OCI-LY3 (cell line): Measurements from ENCODE around the gene C8G.

ENCODE experiments used
- H2AFZ ChIP-seq: fragments of 200-600, 300-600 bp; shearing (Covaris generic); 2 replicates; pipeline ENCODE4 v1.6.0; 2014; ENCODE audit warnings: antibody characterized with exemption, low read depth, low read length
- H3K27ac ChIP-seq: fragments of 200-600, 300-600 bp; sonication (generic); 2 replicates; pipeline ENCODE4 v1.5.1; 2014; ENCODE audit warnings: mild to moderate bottlenecking, low read length, moderate library complexity, mixed read lengths
- H3K27me3 ChIP-seq: fragments of 200-600, 300-600 bp; sonication (generic); 2 replicates; pipeline ENCODE4 v1.6.1; 2014; ENCODE audit warnings: low read depth, low read length, mixed read lengths
- H3K36me3 ChIP-seq: fragments of 200-600, 300-600 bp; sonication (generic); replicated peaks from 2 replicates; pipeline ENCODE3; 2014; ENCODE audit warnings: low read depth, low read length, mixed read lengths
- H3K4me1 ChIP-seq: fragments of 300-600, 200-600 bp; sonication (generic); 2 replicates; pipeline ENCODE4 v1.6.1; 2014; ENCODE audit warnings: low read length, mixed read lengths
- H3K4me2 ChIP-seq: fragments of 200-600, 300-600 bp; sonication (generic); 2 replicates; pipeline ENCODE4 v1.6.1; 2014; ENCODE audit warnings: low read length, mixed read lengths
- H3K4me3 ChIP-seq: fragments of 300-600, 200-600 bp; sonication (generic); 2 replicates; pipeline ENCODE4 v1.5.1; 2014; ENCODE audit warnings: antibody characterized with exemption, mild to moderate bottlenecking, low read length, moderate library complexity
- H3K79me2 ChIP-seq: fragments of 300-600, 200-600 bp; shearing (Covaris generic); 2 replicates; pipeline ENCODE4 v1.6.1; 2014; ENCODE audit warnings: mild to moderate bottlenecking, low read length, mixed read lengths
- H3K9ac ChIP-seq: fragments of 300-600, 200-600 bp; shearing (Covaris generic); 2 replicates; pipeline ENCODE4 v1.6.0; 2014; ENCODE audit warnings: mild to moderate bottlenecking, low read length, moderate library complexity
- H3K9me3 ChIP-seq: fragments of 200-600, 300-600 bp; shearing (Covaris generic); 2 replicates; pipeline ENCODE4 v1.6.1; 2014; ENCODE audit warnings: low read length, mixed read lengths; ENCODE audit not compliant: insufficient read depth
- H4K20me1 ChIP-seq: fragments of 200-600, 300-600 bp; sonication (generic); 2 replicates; pipeline ENCODE4 v1.6.1; 2016; ENCODE audit warnings: low read length, mixed read lengths; ENCODE audit not compliant: insufficient read depth
- EZH2phosphoT487 ChIP-seq: fragments of 200-600 bp; shearing (Covaris generic); IDR thresholded peaks from 2 replicates; pipeline ENCODE4 v1.6.1; 2018; ENCODE audit warnings: antibody characterized with exemption, mixed run types, low read depth
- TF ChIP-seq, protein P1 (sequence below): fragments of 200-600, 300-600 bp; sonication (generic); IDR thresholded peaks from 2 replicates; pipeline ENCODE4 v1.5.1; 2014; ENCODE audit warnings: antibody characterized with exemption, low read length, low read depth

C8G gene

DNA sequence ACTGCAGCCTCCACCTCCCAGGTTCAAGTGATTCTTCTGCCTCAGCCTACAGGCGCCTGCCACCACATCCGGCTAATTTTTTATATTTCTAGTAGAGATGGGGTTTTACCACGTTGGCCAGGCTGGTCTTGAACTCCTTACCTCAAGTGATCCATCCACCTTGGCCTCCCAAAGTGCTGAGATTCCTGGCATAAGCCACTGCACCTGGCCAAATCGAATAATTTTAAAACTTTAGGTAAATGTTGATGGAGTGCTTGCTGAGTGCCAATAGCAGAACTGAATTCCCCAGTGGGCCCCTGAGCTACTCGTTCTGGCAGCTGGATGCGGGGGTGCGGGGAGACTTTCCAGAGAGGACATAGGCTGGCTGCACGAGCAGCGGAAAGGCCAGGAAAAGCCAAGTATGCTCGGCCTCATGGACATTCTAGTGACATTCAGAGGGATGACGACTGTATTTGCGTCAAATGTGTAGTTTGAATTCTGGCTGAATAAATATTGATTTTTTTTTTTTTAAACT, 41.9 kb upstream of the C8G start:
- Histone ChIP-seq H3K79me2 (peaks cover 17% of the 10 kb centered on the region), H3K4me3 (no peak overlapping the region), H3K36me3 (peaks cover 51% of the 10 kb centered on the region), H4K20me1 (peaks cover 8% of the 10 kb centered on the region), H3K27ac (peak overlapping the region; percentile 92), H2AFZ (no peak overlapping the region), H3K4me2 (no peak overlapping the region; the same call in 1 of the 2 replicates), H3K9ac (no peak overlapping the region), H3K9me3 (no peaks in the 10 kb centered on the region), H3K4me1 (peaks cover 39% of the 10 kb centered on the region), H3K27me3 (no peaks in the 10 kb centered on the region)
- no peak for TF ChIP-seq EZH2phosphoT487
- TF ChIP-seq, protein P1, sequence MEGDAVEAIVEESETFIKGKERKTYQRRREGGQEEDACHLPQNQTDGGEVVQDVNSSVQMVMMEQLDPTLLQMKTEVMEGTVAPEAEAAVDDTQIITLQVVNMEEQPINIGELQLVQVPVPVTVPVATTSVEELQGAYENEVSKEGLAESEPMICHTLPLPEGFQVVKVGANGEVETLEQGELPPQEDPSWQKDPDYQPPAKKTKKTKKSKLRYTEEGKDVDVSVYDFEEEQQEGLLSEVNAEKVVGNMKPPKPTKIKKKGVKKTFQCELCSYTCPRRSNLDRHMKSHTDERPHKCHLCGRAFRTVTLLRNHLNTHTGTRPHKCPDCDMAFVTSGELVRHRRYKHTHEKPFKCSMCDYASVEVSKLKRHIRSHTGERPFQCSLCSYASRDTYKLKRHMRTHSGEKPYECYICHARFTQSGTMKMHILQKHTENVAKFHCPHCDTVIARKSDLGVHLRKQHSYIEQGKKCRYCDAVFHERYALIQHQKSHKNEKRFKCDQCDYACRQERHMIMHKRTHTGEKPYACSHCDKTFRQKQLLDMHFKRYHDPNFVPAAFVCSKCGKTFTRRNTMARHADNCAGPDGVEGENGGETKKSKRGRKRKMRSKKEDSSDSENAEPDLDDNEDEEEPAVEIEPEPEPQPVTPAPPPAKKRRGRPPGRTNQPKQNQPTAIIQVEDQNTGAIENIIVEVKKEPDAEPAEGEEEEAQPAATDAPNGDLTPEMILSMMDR, result no peak

DNA sequence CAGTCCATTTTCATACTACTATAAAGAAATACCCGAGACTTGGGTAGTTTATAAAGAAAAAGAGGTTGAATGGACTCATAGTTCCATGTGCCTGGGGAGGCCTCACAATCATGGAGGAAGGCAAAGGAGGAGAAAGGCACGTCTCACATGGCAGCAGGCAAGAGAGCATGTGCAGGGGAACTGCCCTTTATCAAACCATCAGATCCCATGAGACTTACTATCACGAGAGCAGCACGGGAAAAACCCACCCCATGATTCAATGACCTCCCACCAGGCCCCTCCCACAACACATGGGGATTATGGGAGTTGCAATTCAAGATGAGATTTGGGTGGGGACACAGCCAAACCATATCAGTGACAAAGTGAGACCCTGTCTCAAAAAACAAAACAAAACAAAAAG, 38.8 kb upstream of the C8G start:
- Histone ChIP-seq H3K27me3 (no peaks in the 10 kb centered on the region), H4K20me1 (no peaks in the 10 kb centered on the region), H2AFZ (no peak overlapping the region), H3K4me3 (no peak overlapping the region), H3K36me3 (peaks cover 52% of the 10 kb centered on the region), H3K4me1 (peaks cover 21% of the 10 kb centered on the region), H3K4me2 (no peak overlapping the region), H3K9me3 (no peaks in the 10 kb centered on the region), H3K9ac (no peak overlapping the region), H3K79me2 (peaks cover 11% of the 10 kb centered on the region), H3K27ac (no peak overlapping the region)
- TF ChIP-seq EZH2phosphoT487, result no peak
- TF ChIP-seq, protein P1, result no peak

DNA sequence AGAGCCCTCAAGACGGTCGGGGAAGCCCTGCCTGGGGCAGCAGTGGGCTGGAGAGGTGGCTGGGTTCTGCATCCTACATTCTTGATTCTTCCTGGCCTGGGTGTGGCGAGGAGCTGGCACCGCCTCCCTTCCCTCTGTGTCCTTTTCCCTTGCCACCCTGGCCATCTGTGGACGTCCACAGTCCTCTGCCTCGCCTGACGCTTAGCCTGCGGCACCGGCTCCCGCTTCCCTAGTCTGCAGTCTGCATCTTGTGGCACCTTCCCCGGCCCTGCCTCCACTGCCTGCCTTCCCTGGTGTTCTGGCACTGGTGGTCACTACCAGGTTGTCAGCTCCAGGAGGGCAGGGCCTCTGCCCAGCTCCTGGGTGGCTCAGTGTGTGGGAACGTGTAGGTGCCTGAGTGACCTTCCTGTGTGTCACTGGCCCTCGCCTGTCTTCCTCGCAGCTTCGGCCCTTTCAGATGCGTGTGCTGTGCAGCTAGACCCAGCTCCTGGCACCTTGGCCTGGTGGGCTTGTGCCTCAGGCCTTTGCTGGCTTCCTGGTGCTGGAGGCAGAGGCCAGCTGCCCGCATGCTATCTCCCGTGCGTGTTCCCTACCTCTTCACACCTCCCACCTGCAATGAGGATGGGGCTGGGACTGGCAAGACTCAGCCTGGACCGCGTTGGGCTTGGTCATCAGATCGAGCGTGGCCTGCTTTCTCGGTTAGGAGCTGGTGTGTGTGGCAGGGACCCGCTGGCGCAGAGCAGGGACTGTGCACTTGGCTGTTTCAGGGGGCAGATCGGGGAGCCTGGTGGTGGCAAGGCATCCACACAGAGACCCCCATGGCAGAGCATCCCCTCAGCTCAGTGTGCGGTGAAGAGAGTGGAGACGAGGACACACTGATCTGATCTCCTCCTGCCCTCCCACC, 37.8 kb upstream of the C8G start:
- Histone ChIP-seq H3K27ac (no peak overlapping the region), H4K20me1 (no peaks in the 10 kb centered on the region), H3K4me2 (no peak overlapping the region), H3K27me3 (no peaks in the 10 kb centered on the region), H3K9ac (no peak overlapping the region), H3K79me2 (peaks cover 11% of the 10 kb centered on the region), H3K4me3 (no peak overlapping the region), H3K4me1 (peaks cover 11% of the 10 kb centered on the region), H3K9me3 (no peaks in the 10 kb centered on the region), H3K36me3 (peaks cover 50% of the 10 kb centered on the region), H2AFZ (no peak overlapping the region)
- TF ChIP-seq EZH2phosphoT487, result no peak
- TF ChIP-seq, protein P1, result no peak

DNA sequence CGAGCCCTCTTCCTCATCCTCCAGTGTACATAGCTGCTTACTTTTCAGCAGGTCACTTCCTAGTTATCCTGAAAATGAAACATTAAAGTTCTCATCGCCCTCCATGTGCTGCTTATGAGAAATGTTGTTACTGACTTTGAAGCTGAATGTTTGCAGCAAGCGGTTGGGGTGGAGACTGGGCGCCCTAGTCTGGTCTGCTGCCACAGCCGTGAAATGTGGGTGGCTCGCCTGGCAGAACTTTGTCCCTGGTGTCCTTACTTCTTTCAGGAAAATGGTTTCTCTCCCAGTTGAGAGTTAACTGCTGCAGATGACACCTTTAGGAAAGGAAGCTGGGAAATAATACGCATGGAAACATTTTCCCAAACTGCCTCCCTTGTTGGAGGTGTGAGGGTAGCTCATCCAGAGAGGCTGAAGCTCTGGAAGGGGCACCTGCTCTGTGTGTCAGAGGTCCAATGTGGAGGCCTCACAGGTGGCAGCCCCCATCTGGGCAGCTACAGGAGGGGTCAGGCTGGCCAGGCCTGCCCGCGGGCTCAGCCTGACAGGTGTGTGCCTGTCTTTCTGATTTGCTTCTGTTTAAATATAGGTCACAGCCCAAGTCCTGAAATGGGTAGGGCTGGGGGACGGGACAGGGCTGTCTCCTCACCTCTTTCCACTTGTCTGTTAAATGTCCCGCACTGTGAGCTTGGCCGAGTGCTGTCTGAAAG, 34.7 kb upstream of the C8G start:
- TF ChIP-seq, protein P1, result no peak
- no peak for TF ChIP-seq EZH2phosphoT487
- no peak overlapping the region for H3K4me2 ChIP-seq
- no peak overlapping the region for H2AFZ ChIP-seq
- no peaks in the 10 kb centered on the region for H3K4me1 ChIP-seq
- no peaks in the 10 kb centered on the region for H3K27me3 ChIP-seq
- no peaks in the 10 kb centered on the region for H3K9me3 ChIP-seq
- peaks cover 3% of the 10 kb centered on the region; the same call in 1 of the 2 replicates for H3K79me2 ChIP-seq
- no peaks in the 10 kb centered on the region for H4K20me1 ChIP-seq
- no peak overlapping the region for H3K4me3 ChIP-seq
- no peak overlapping the region for H3K9ac ChIP-seq
- no peak overlapping the region for H3K27ac ChIP-seq
- peaks cover 52% of the 10 kb centered on the region for H3K36me3 ChIP-seq
